H9 (cell line): ENCODE results near the gene OGFOD3. TPM values are rescaled to one million over a fixed set of nuclear protein-coding genes. Genes with fewer than 3 reads are reported as not detected.

ENCODE experiments used
- DNase-seq: peaks from one replicate; pipeline ENCODE4 v3.0.0-alpha.2; 2017
- H2AFZ ChIP-seq: one replicate; pipeline ENCODE4 v1.6.1; 2013; ENCODE audit warnings: mild to moderate bottlenecking, low read length, control low read depth, moderate library complexity
- H2AK5ac ChIP-seq: 2 replicates; pipeline ENCODE4 v1.6.1; 2013; ENCODE audit warnings: low read length, control low read depth, mixed read lengths; ENCODE audit not compliant: insufficient read length
- H2BK120ac ChIP-seq: one replicate; pipeline ENCODE4 v1.6.1; 2013; ENCODE audit warnings: low read depth, mild to moderate bottlenecking, low read length, control low read depth, inconsistent platforms; ENCODE audit not compliant: poor library complexity, severe bottlenecking
- H2BK12ac ChIP-seq: 2 replicates; pipeline ENCODE4 v1.6.1; 2013; ENCODE audit warnings: low read length, control low read depth, mixed read lengths, low read depth; ENCODE audit not compliant: insufficient read length
- H2BK15ac ChIP-seq: 2 replicates; pipeline ENCODE4 v1.6.1; 2013; ENCODE audit warnings: low read depth, low read length, control low read depth
- H2BK20ac ChIP-seq: one replicate; pipeline ENCODE4 v1.6.1; 2013; ENCODE audit warnings: low read depth, mild to moderate bottlenecking, low read length, control low read depth, inconsistent platforms; ENCODE audit not compliant: poor library complexity, severe bottlenecking
- H2BK5ac ChIP-seq: 2 replicates; pipeline ENCODE4 v1.6.1; 2013; ENCODE audit warnings: low read length, control low read depth, mixed read lengths; ENCODE audit not compliant: insufficient read length
- H3K14ac ChIP-seq: 2 replicates; pipeline ENCODE4 v1.6.1; 2013; ENCODE audit warnings: low read length, control low read depth; ENCODE audit not compliant: insufficient read depth
- H3K18ac ChIP-seq: 2 replicates; pipeline ENCODE4 v1.6.1; 2013; ENCODE audit warnings: low read depth, mild to moderate bottlenecking, mixed read lengths, low read length, control low read depth; ENCODE audit not compliant: insufficient read length
- H3K23ac ChIP-seq: 2 replicates; pipeline ENCODE4 v1.6.1; 2013; ENCODE audit warnings: low read length, control low read depth, mixed read lengths, low read depth; ENCODE audit not compliant: insufficient read length
- H3K23me2 ChIP-seq: 2 replicates; pipeline ENCODE4 v1.6.1; 2013; ENCODE audit warnings: low read depth, mild to moderate bottlenecking, mixed read lengths, low read length, control low read depth; ENCODE audit not compliant: insufficient read length, poor library complexity, severe bottlenecking
- H3K27ac ChIP-seq: 2 replicates; pipeline ENCODE4 v1.5.1; 2013; ENCODE audit warnings: low read length, control low read depth, mixed read lengths, low read depth; ENCODE audit not compliant: insufficient read length
- H3K27me3 ChIP-seq: 2 replicates; pipeline ENCODE4 v1.6.1; 2013; ENCODE audit warnings: low read length, control low read depth, inconsistent platforms; ENCODE audit not compliant: insufficient read depth
- H3K4ac ChIP-seq: 2 replicates; pipeline ENCODE4 v1.6.1; 2013; ENCODE audit warnings: low read depth, mild to moderate bottlenecking, control low read depth, inconsistent platforms, low read length, moderate library complexity
- H3K4me1 ChIP-seq: 2 replicates; pipeline ENCODE4 v1.6.1; 2013; ENCODE audit warnings: low read length, control low read depth, inconsistent platforms; ENCODE audit not compliant: insufficient read depth
- H3K4me2 ChIP-seq: 2 replicates; pipeline ENCODE4 v1.6.1; 2013; ENCODE audit warnings: low read length, control low read depth, mixed read lengths; ENCODE audit not compliant: insufficient read length, insufficient read depth
- H3K56ac ChIP-seq: 2 replicates; pipeline ENCODE4 v1.6.1; 2013; ENCODE audit warnings: low read depth, mild to moderate bottlenecking, mixed read lengths, low read length, control low read depth; ENCODE audit not compliant: insufficient read length
- H3K79me1 ChIP-seq: 2 replicates; pipeline ENCODE4 v1.6.1; 2013; ENCODE audit warnings: low read depth, mild to moderate bottlenecking, moderate library complexity, low read length, control low read depth, inconsistent platforms; ENCODE audit not compliant: insufficient read depth, poor library complexity, severe bottlenecking
- H3K79me2 ChIP-seq: 2 replicates; pipeline ENCODE4 v1.6.1; 2013; ENCODE audit warnings: low read length, control low read depth, inconsistent platforms; ENCODE audit not compliant: insufficient read depth
- H3K9ac ChIP-seq: 2 replicates; pipeline ENCODE4 v1.6.1; 2013; ENCODE audit warnings: low read length, control low read depth, mixed read lengths; ENCODE audit not compliant: insufficient read length; ENCODE audit errors: extremely low read depth
- H3K9me3 ChIP-seq: one replicate; pipeline ENCODE4 v1.6.1; 2013; ENCODE audit warnings: low read depth, low read length, inconsistent platforms; ENCODE audit not compliant: control insufficient read depth
- H3T11ph ChIP-seq: one replicate; pipeline ENCODE4 v1.6.1; 2013; ENCODE audit warnings: mild to moderate bottlenecking, low read length, control low read depth, inconsistent platforms
- H4K20me1 ChIP-seq: one replicate; pipeline ENCODE4 v1.6.1; 2013; ENCODE audit not compliant: control insufficient read depth, insufficient read length, insufficient read depth
- H4K5ac ChIP-seq: 2 replicates; pipeline ENCODE4 v1.6.1; 2013; ENCODE audit warnings: low read depth, mild to moderate bottlenecking, mixed read lengths, low read length, control low read depth; ENCODE audit not compliant: insufficient read length
- H4K8ac ChIP-seq: replicated peaks from 2 replicates; pipeline ENCODE4 v1.6.1; 2013; ENCODE audit warnings: low read length, control low read depth, mixed read lengths, low read depth; ENCODE audit not compliant: insufficient read length
- H4K91ac ChIP-seq: 2 replicates; pipeline ENCODE4 v1.6.1; 2013; ENCODE audit warnings: low read depth, mild to moderate bottlenecking, moderate library complexity, mixed read lengths, low read length, control low read depth; ENCODE audit not compliant: insufficient read length
- H3K27ac Mint-ChIP-seq, 3 experiments: 2 replicates in 2 of 3; 3 replicates in 1 of 3; pipeline ENCODE4 v1.8.0; 2020 to 2021; ENCODE audit warnings: mixed read lengths in 3 of 3, mild to moderate bottlenecking in 1 of 3, moderate library complexity in 1 of 3
- H3K27me3 Mint-ChIP-seq: 2 replicates; pipeline ENCODE4 v1.8.0; 2021; ENCODE audit warnings: low read depth, mild to moderate bottlenecking, moderate library complexity, mixed read lengths
- H3K36me3 Mint-ChIP-seq, 3 experiments: 2 replicates in 2 of 3; 3 replicates in 1 of 3; pipeline ENCODE4 v1.8.0; 2020 to 2021; ENCODE audit warnings: low read depth in 3 of 3, mixed read lengths in 3 of 3; ENCODE audit not compliant: insufficient read depth in 1 of 3
- H3K4me1 Mint-ChIP-seq, 2 experiments: 2 replicates each; pipeline ENCODE4 v1.8.0; 2020; ENCODE audit warnings: mixed read lengths in 2 of 2
- H3K4me3 Mint-ChIP-seq, 2 experiments: 2 replicates in 1 of 2; 3 replicates in 1 of 2; pipeline ENCODE4 v1.8.0; 2020 to 2021; ENCODE audit warnings: mild to moderate bottlenecking in 2 of 2, mixed read lengths in 2 of 2, moderate library complexity in 1 of 2
- H3K9me3 Mint-ChIP-seq, 2 experiments: 2 replicates in 1 of 2; 3 replicates in 1 of 2; pipeline ENCODE4 v1.8.0; 2020; ENCODE audit warnings: mild to moderate bottlenecking in 2 of 2, mixed read lengths in 2 of 2, moderate library complexity in 1 of 2
- CTCF ChIP-seq: fragments of 200-600 bp; sonication (generic); conservative IDR thresholded peaks from 3 replicates; pipeline ENCODE4 v1.8.0; 2021; ENCODE audit warnings: antibody characterized with exemption, mild to moderate bottlenecking
- WGBS: extraction: QIAGEN DNeasy Blood & Tissue Kit; methylation state at CpG from one replicate; pipeline ENCODE4 v1.1.7; 2013; ENCODE audit warnings: missing lambda C conversion rate, low lambda C conversion rate, mixed read lengths; ENCODE audit not compliant: insufficient read length; ENCODE audit errors: extremely low coverage; 5-methylcytosine and 5-hydroxymethylcytosine counted together
- total RNA-seq: library from RNA; stranded (reverse); gene quantifications from 2 replicates; pipeline ENCODE4 v1.2.1, GENCODE V29; 2021

The OGFOD3 gene
- total RNA-seq, 1 experiment from 2014 or later, result 27.8 TPM

GRCh38 chr17:82415786-82416185 lies 2.6 kb downstream of the OGFOD3 start:
- Histone ChIP-seq H3K27me3 (no peaks in the 10 kb centered on the region), H3K79me1 (no peaks in the 10 kb centered on the region), H4K91ac (no peak overlapping the region), H2AK5ac (no peak overlapping the region), H2AFZ (no peak overlapping the region), H3K9me3 (no peaks in the 10 kb centered on the region), H4K20me1 (no peaks in the 10 kb centered on the region), H3K9ac (no peak overlapping the region), H2BK12ac (no peak overlapping the region), H3K4ac (no peak overlapping the region), H3T11ph (no peak overlapping the region), H3K14ac (no peak overlapping the region), H4K8ac (no peak overlapping the region), H3K56ac (no peak overlapping the region), H3K79me2 (no peaks in the 10 kb centered on the region), H3K18ac (no peak overlapping the region), H2BK15ac (no peak overlapping the region), H2BK120ac (no peak overlapping the region), H4K5ac (no peak overlapping the region), H2BK20ac (no peak overlapping the region), H2BK5ac (no peak overlapping the region), H3K4me1 (no peaks in the 10 kb centered on the region), H3K23ac (no peak overlapping the region), H3K23me2 (peaks cover 3% of the 10 kb centered on the region), H3K27ac (no peak overlapping the region), H3K4me2 (no peak overlapping the region)
- H3K9me3 Mint-ChIP-seq, result no peaks in the 10 kb centered on the region; a peak in 2 of 5 replicates
- peaks cover 14 to 23% of the 10 kb centered on the region in 2 experiments for H3K4me1 Mint-ChIP-seq
- no peak for TF ChIP-seq CTCF
- DNase-seq, result no peak
- no CpG with 5 or more reads among the region's 9 CpGs for WGBS
- H3K27ac Mint-ChIP-seq, result no peak overlapping the region
- peaks cover 11 to 20% (median 14%) of the 10 kb centered on the region in 3 experiments; a peak in 6 of 7 replicates for H3K36me3 Mint-ChIP-seq
- peaks cover 3% of the 10 kb centered on the region for H3K27me3 Mint-ChIP-seq
- no peak overlapping the region for H3K4me3 Mint-ChIP-seq
